Kidney (tissue), 14 donors: ENCODE data around the gene SGSM2. TPM values are rescaled to one million over a fixed set of nuclear protein-coding genes. Genes with fewer than 3 reads are reported as not detected.
A peak's percentile ranks its signal among the peaks of the same experiment; 100 is the strongest.

ENCODE experiments used
- DNase-seq, 5 donors: peaks; one replicate each; pipeline ENCODE4 v3.0.0-alpha.2; 2013 to 2020
- FAIRE-seq: peaks from 2 replicates; lab custom pipeline; 2012; peaks lifted over from hg19 to GRCh38; lab: Jason Lieb, UNC
- H3K27ac ChIP-seq, 2 donors: one replicate each; pipeline ENCODE4 v1.7.0; 2013; ENCODE audit warnings: low read depth in 2 of 2, low read length in 2 of 2, inconsistent platforms in 1 of 2
- H3K27me3 ChIP-seq: one replicate; pipeline ENCODE4 v1.7.1; 2013; ENCODE audit warnings: low read length, inconsistent platforms; ENCODE audit not compliant: control insufficient read depth, insufficient read depth
- H3K36me3 ChIP-seq, 3 donors: one replicate each; pipeline versions ENCODE4 v1.7.0 to v1.7.1; 2013; ENCODE audit warnings: low read length in 3 of 3, control low read depth in 1 of 3, inconsistent platforms in 1 of 3; ENCODE audit not compliant: insufficient read depth in 3 of 3, control insufficient read depth in 2 of 3
- H3K4me1 ChIP-seq, 3 donors: one replicate each; pipeline versions ENCODE4 v1.7.0 to v1.7.1; 2013; ENCODE audit warnings: low read length in 3 of 3, inconsistent platforms in 1 of 3, low read depth in 1 of 3; ENCODE audit not compliant: control insufficient read depth in 2 of 3, insufficient read depth in 2 of 3
- H3K4me3 ChIP-seq, 3 donors: one replicate each; pipeline versions ENCODE4 v1.7.0 to v1.8.1; 2013; ENCODE audit warnings: low read length in 3 of 3, control low read depth in 1 of 3, inconsistent platforms in 1 of 3
- H3K9ac ChIP-seq, 3 donors: one replicate each; pipeline versions ENCODE4 v1.7.0 to v1.7.1; 2013; ENCODE audit warnings: low read length in 3 of 3, control low read depth in 1 of 3, inconsistent platforms in 1 of 3
- H3K9me3 ChIP-seq, 3 donors: one replicate each; pipeline versions ENCODE4 v1.7.0 to v1.7.1; 2013; ENCODE audit warnings: low read length in 3 of 3, control low read depth in 1 of 3, inconsistent platforms in 1 of 3; ENCODE audit not compliant: control insufficient read depth in 2 of 3, insufficient read depth in 1 of 3
- CTCF ChIP-seq: IDR thresholded peaks from 3 replicates; pipeline ENCODE4 v1.5.1; 2012; ENCODE audit warnings: mild to moderate bottlenecking, moderate library complexity, borderline replicate concordance; ENCODE audit not compliant: insufficient read depth; ENCODE audit errors: extremely low read depth
- intact Hi-C: fragments of 100-400 bp; cut with DNase I; formaldehyde crosslinking; loops from one replicate; pipeline ENCODE4 v1.11.1; 2022
- polyA plus RNA-seq: library from polyadenylated mRNA; stranded (reverse); fragments of 350-450 nt; fragmentation: Illumina TruSeq; extraction: RNeasy Lipid Tissue Mini Kit (QIAGEN cat#74804); gene quantifications from one replicate; pipeline ENCODE4 v1.2.3, GENCODE V29; 2014; ENCODE audit warnings: low read depth, low replicate concordance; ENCODE audit not compliant: insufficient read depth
- total RNA-seq: library from RNA; stranded (reverse); fragmentation: NEBNext Ultra II Directional; extraction: Animal tissue kit (Norgen Biotek cat#: 25700); gene quantifications from one replicate; pipeline ENCODE4 v1.2.1, GENCODE V29; 2021
- donor health status: control.
- donor health status: control.
- donor health status: control.
- donor health status: control.
- donor health status: control.
- donor health status: DM: yes; HTN: yes; CAD: no.
- donor health status: Normal renal cell carcinoma (clear cell type).

SGSM2 gene
- total and polyA plus RNA-seq, 2 donors from 2014 or later, result 33.7 to 58.0 TPM

- Histone ChIP-seq H3K9ac (no peak overlapping the region), H3K27me3 (no peaks in the 10 kb centered on the region), H3K4me3 (no peak overlapping the region), H3K4me1 (peaks cover 0 to 3% (median 0%) of the 10 kb centered on the region in 3 donors), H3K36me3 (peaks cover 0 to 21% (median 2%) of the 10 kb centered on the region in 3 donors), H3K27ac (no peak overlapping the region), H3K9me3 (no peaks in the 10 kb centered on the region)
- no peak for TF ChIP-seq CTCF
- intact Hi-C loops, result loop anchor here (5.0 kb wide), 1 partner anchor 33 kb away; no protein-coding TSS in a partner anchor
- DNase-seq, result no peak
- FAIRE-seq, result no peak
Measured at GRCh38 chr17:2415081-2415480, 77.8 kb downstream of the SGSM2 start.

- intact Hi-C loops, result loop anchor here (5.0 kb wide), 1 partner anchor 34 kb away; no protein-coding TSS in a partner anchor
- Histone ChIP-seq H3K9me3 (no peaks in the 10 kb centered on the region), H3K27ac (no peak overlapping the region), H3K27me3 (no peaks in the 10 kb centered on the region), H3K4me3 (no peak overlapping the region), H3K9ac (peak overlapping the region in 1 of 3 donors; percentile 28), H3K4me1 (peaks cover 0 to 3% (median 0%) of the 10 kb centered on the region in 3 donors), H3K36me3 (peaks cover 0 to 28% (median 5%) of the 10 kb centered on the region in 3 donors)
- peak; percentile 98 for TF ChIP-seq CTCF
- FAIRE-seq (peak; percentile 97), DNase-seq (peak; percentile 91 to 94 (median 92))
Measured at GRCh38 chr17:2416010-2416734, 78.9 kb downstream of the SGSM2 start.

- peak overlapping the region; percentile 23 to 59 for H3K27ac ChIP-seq
- H3K9ac ChIP-seq, result no peak overlapping the region
- TF ChIP-seq CTCF, result no peak
- FAIRE-seq, result no peak
- H3K9me3 ChIP-seq, result no peaks in the 10 kb centered on the region
- intact Hi-C loops, result loop anchor here (5.0 kb wide), 1 partner anchor 36 kb away; no protein-coding TSS in a partner anchor
- H3K4me1 ChIP-seq, result peaks cover 0 to 3% (median 0%) of the 10 kb centered on the region in 3 donors
- H3K4me3 ChIP-seq, result no peak overlapping the region
- H3K27me3 ChIP-seq, result no peaks in the 10 kb centered on the region
- H3K36me3 ChIP-seq, result peaks cover 0 to 28% (median 8%) of the 10 kb centered on the region in 3 donors
- DNase-seq, result no peak
Measured at GRCh38 chr17:2418572-2418971, 81.3 kb downstream of the SGSM2 start.
